Choroid plexus epithelial cell (primary cell): ENCODE measurements around the gene UGT1A8.

Experiments used
- DNase-seq: peaks from one replicate; pipeline ENCODE4 v3.0.0-alpha.2; 2010; ENCODE audit warnings: low read depth
- H3K4me3 ChIP-seq: 2 replicates; pipeline ENCODE4 v1.5.1; 2011; ENCODE audit warnings: low read depth, mild to moderate bottlenecking, control low read depth, low read length, moderate library complexity
- CTCF ChIP-seq: conservative IDR thresholded peaks from 2 replicates; pipeline ENCODE4 v1.5.1; 2011; ENCODE audit warnings: low read depth, mild to moderate bottlenecking, control low read depth, inconsistent platforms, low read length, moderate library complexity

The UGT1A8 gene

GRCh38 chr2:233793465-233794127 lies 176.2 kb downstream of the UGT1A8 start:
- DNase-seq: no peak
- TF ChIP-seq CTCF: no peak
- H3K4me3 ChIP-seq: no peak overlapping the region

GRCh38 chr2:233794128-233794658 lies 176.8 kb downstream of the UGT1A8 start:
- DNase-seq: no peak
- H3K4me3 ChIP-seq: no peak overlapping the region
- TF ChIP-seq CTCF: no peak

- no peak overlapping the region for H3K4me3 ChIP-seq
- DNase-seq: no peak
- TF ChIP-seq CTCF: no peak
Measured at GRCh38 chr2:233795735-233796171, 178.3 kb downstream of the UGT1A8 start.

- no peak for TF ChIP-seq CTCF
- H3K4me3 ChIP-seq: no peak overlapping the region
- no peak for DNase-seq
Measured at GRCh38 chr2:233796254-233796653, 178.8 kb downstream of the UGT1A8 start.

- TF ChIP-seq CTCF: no peak
- no peak for DNase-seq
Measured at GRCh38 chr2:233798335-233799086, 181.1 kb downstream of the UGT1A8 start.

GRCh38 chr2:233799087-233799665 lies 181.7 kb downstream of the UGT1A8 start:
- no peak for DNase-seq
- TF ChIP-seq CTCF: no peak
- H3K4me3 ChIP-seq: no peak overlapping the region

More at GRCh38 chr2:233798335-233799086, 181.1 kb downstream of the UGT1A8 start:
- H3K4me3 ChIP-seq: no peak overlapping the region
